HCT116 (cell line): ENCODE results near the gene TAF4. TPM values are rescaled to one million over a fixed set of nuclear protein-coding genes. Genes with fewer than 3 reads are reported as not detected.

ENCODE experiments used
- ATAC-seq: fragments of 200-7000 bp; cut with Tn5 transposase; 2 replicates; pipeline ENCODE4 v1.9.1; 2020; ENCODE audit warnings: mild to moderate bottlenecking, moderate library complexity
- BruUV-seq: library from RNA; stranded (reverse); fragments of 400-500 nt; replicated peaks from 2 replicates; lab custom pipeline; 2021; lab: Mats Ljungman, UMichigan
- CTCF ChIA-PET: fragments of 300-600 bp; sonication (Branson Sonifier 250); formaldehyde crosslinking; loops from one replicate; lab custom pipeline; 2021; ENCODE audit warnings: antibody characterized with exemption; lab: Charles Lee
- POLR2A ChIA-PET: fragments of 300-600, 350-600 bp; sonication (Branson Sonifier 250); formaldehyde crosslinking; loops from one replicate; lab custom pipeline; 2021; ENCODE audit warnings: antibody characterized with exemption; lab: Charles Lee
- RAD21 ChIA-PET, 2 experiments: fragments of 300-600 bp; sonication (Branson Sonifier 250); formaldehyde crosslinking; loops; one replicate each; lab custom pipeline; 2023; ENCODE audit warnings: low total read pairs in 2 of 2; ENCODE audit not compliant: uncharacterized antibody in 2 of 2, unreplicated experiment in 2 of 2, low non-redundant PET in 1 of 2; lab: Charles Lee
- DNase-seq: peaks from one replicate; pipeline ENCODE4 v3.0.0-alpha.2; 2010; ENCODE audit warnings: low read depth, low spot score
- H2AFZ ChIP-seq: fragments of 200-600 bp; shearing (Covaris generic), sonication (generic); 2 replicates; pipeline ENCODE4 v1.6.1; 2017; ENCODE audit warnings: low read depth, mixed run types, mixed read lengths, antibody characterized with exemption, low read length; ENCODE audit not compliant: poor library complexity, severe bottlenecking
- H3K27ac ChIP-seq: 2 replicates; pipeline ENCODE4 v1.5.1; 2012; ENCODE audit warnings: low read depth, low read length
- H3K27me3 ChIP-seq: fragments of 200-600 bp; sonication (generic); 2 replicates; pipeline ENCODE4 v1.6.1; 2016; ENCODE audit warnings: mixed run types, low read length, mixed read lengths; ENCODE audit not compliant: insufficient read depth
- H3K36me3 ChIP-seq, 2 experiments: fragments of 200-500 bp in 1 of 2; fragments of 200-600 bp in 1 of 2; sonication (Bioruptor generic) in 1 of 2; sonication (generic) in 1 of 2; 2 replicates each; pipeline versions ENCODE4 v1.5.1 to v1.6.1; 2014 to 2016; ENCODE audit warnings: low read length in 2 of 2, inconsistent platforms in 1 of 2, mixed read lengths in 1 of 2, mixed run types in 1 of 2; ENCODE audit not compliant: insufficient read depth in 2 of 2, control insufficient read depth in 1 of 2
- H3K4me1 ChIP-seq, 2 experiments: fragments of 200-600 bp in 1 of 2; sonication (generic) in 1 of 2; 2 replicates each; pipeline versions ENCODE4 v1.5.1 to v1.6.1; 2012 to 2017; ENCODE audit warnings: low read length in 2 of 2, inconsistent platforms in 1 of 2, mild to moderate bottlenecking in 1 of 2, mixed read lengths in 1 of 2, mixed run types in 1 of 2, moderate library complexity in 1 of 2; ENCODE audit not compliant: insufficient read depth in 2 of 2, control insufficient read depth in 1 of 2
- H3K4me2 ChIP-seq: fragments of 200-600 bp; sonication (generic); 2 replicates; pipeline ENCODE4 v1.6.1; 2017; ENCODE audit warnings: mixed run types, low read length, mixed read lengths
- H3K4me3 ChIP-seq, 2 experiments: fragments of 200-600 bp in 1 of 2; sonication (generic) in 1 of 2; replicated peaks in 1 of 2; 2 replicates each; pipeline ENCODE4 v1.5.1; 2011 to 2016; ENCODE audit warnings: low read length in 2 of 2, control low read depth in 1 of 2, low read depth in 1 of 2, mild to moderate bottlenecking in 1 of 2, mixed read lengths in 1 of 2, mixed run types in 1 of 2
- H3K79me2 ChIP-seq: fragments of 200-600 bp; sonication (generic); 2 replicates; pipeline ENCODE4 v1.6.1; 2017; ENCODE audit warnings: mild to moderate bottlenecking, mixed run types, low read length, moderate library complexity, mixed read lengths; ENCODE audit not compliant: insufficient read depth
- H3K9ac ChIP-seq: fragments of 200-600 bp; sonication (generic); 2 replicates; pipeline ENCODE4 v1.6.1; 2016; ENCODE audit warnings: low read length, mixed read lengths
- H3K9me2 ChIP-seq: fragments of 200-600 bp; sonication (generic), shearing (Covaris generic); 2 replicates; pipeline ENCODE4 v1.6.1; 2017; ENCODE audit warnings: mixed run types, mild to moderate bottlenecking, moderate library complexity; ENCODE audit not compliant: insufficient read depth
- H3K9me3 ChIP-seq, 2 experiments: fragments of 200-500 bp in 1 of 2; fragments of 200-600 bp in 1 of 2; sonication (Bioruptor generic) in 1 of 2; sonication (generic) in 1 of 2; 2 replicates each; pipeline ENCODE4 v1.6.1; 2014 to 2017; ENCODE audit warnings: low read length in 2 of 2, mixed read lengths in 2 of 2, inconsistent platforms in 1 of 2, low read depth in 1 of 2, mild to moderate bottlenecking in 1 of 2, mixed run types in 1 of 2, moderate library complexity in 1 of 2; ENCODE audit not compliant: control insufficient read depth in 1 of 2, insufficient read depth in 1 of 2
- H4K20me1 ChIP-seq: fragments of 200-600 bp; sonication (generic), shearing (Covaris generic); 2 replicates; pipeline ENCODE4 v1.6.1; 2017; ENCODE audit warnings: mixed run types, mild to moderate bottlenecking, moderate library complexity; ENCODE audit not compliant: insufficient read depth
- CEBPB ChIP-seq: IDR thresholded peaks from 2 replicates; pipeline ENCODE4 v1.6.1; 2012; ENCODE audit warnings: low read depth
- EZH2phosphoT487 ChIP-seq: fragments of 200-600 bp; IDR thresholded peaks from 2 replicates; pipeline ENCODE4 v1.6.1; 2018; ENCODE audit warnings: antibody characterized with exemption, borderline replicate concordance
- SP1 ChIP-seq: IDR thresholded peaks from 2 replicates; pipeline ENCODE4 v1.6.1; 2012; ENCODE audit warnings: low read depth
- YY1 ChIP-seq: IDR thresholded peaks from 2 replicates; pipeline ENCODE4 v1.6.1; 2011; ENCODE audit warnings: low read length, low read depth, moderate library complexity, mild to moderate bottlenecking; ENCODE audit not compliant: insufficient replicate concordance; ENCODE audit errors: extremely low read depth
- intact Hi-C: fragments of 100-400 bp; cut with micrococcal nuclease; formaldehyde crosslinking; loops from 2 replicates; pipeline ENCODE4 v1.10.0; 2022
- total RNA-seq: library from RNA; stranded (reverse); gene quantifications from one replicate; pipeline ENCODE4 v1.2.1, GENCODE V29; 2021; ENCODE audit not compliant: unreplicated experiment
- TF ChIP-seq, protein P1 (sequence below): IDR thresholded peaks from 2 replicates; pipeline ENCODE4 v1.6.1; 2012; ENCODE audit warnings: low read depth
- TF ChIP-seq, protein P2 (sequence below): IDR thresholded peaks from 2 replicates; pipeline ENCODE4 v1.6.1; 2012

The TAF4 gene
- total RNA-seq, 1 experiment from 2014 or later, result 26.8 TPM

DNA sequence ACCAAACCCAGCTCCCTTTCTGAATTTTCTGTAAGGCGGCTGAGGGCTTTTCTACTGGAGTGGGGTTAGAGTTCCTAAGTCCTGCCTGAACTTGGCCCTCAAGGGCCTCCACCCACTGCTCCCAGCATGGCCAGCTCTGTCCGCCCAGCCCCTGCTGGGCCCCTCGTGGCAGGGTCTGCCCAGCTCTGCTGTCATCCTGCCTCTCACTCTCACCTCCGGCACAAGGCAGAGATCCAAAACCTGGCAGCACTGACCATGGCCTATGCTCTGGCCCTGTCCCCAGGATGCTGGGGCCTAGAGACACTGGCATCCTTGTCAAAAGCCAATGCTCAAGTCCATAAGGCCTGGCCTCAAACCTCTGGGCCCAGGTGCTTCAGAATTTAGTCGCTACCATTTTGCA lies 61.1 kb downstream of the TAF4 start:
- no peak overlapping the region for H3K9ac ChIP-seq
- no peak overlapping the region for H3K4me3 ChIP-seq
- no peaks in the 10 kb centered on the region for H3K9me2 ChIP-seq
- RAD21 ChIA-PET, result no interaction called here
- H3K4me2 ChIP-seq, result no peak overlapping the region
- no peaks in the 10 kb centered on the region for H3K9me3 ChIP-seq
- no peak for ATAC-seq
- TF ChIP-seq SP1, result no peak
- TF ChIP-seq YY1, result no peak
- TF ChIP-seq, protein P1, sequence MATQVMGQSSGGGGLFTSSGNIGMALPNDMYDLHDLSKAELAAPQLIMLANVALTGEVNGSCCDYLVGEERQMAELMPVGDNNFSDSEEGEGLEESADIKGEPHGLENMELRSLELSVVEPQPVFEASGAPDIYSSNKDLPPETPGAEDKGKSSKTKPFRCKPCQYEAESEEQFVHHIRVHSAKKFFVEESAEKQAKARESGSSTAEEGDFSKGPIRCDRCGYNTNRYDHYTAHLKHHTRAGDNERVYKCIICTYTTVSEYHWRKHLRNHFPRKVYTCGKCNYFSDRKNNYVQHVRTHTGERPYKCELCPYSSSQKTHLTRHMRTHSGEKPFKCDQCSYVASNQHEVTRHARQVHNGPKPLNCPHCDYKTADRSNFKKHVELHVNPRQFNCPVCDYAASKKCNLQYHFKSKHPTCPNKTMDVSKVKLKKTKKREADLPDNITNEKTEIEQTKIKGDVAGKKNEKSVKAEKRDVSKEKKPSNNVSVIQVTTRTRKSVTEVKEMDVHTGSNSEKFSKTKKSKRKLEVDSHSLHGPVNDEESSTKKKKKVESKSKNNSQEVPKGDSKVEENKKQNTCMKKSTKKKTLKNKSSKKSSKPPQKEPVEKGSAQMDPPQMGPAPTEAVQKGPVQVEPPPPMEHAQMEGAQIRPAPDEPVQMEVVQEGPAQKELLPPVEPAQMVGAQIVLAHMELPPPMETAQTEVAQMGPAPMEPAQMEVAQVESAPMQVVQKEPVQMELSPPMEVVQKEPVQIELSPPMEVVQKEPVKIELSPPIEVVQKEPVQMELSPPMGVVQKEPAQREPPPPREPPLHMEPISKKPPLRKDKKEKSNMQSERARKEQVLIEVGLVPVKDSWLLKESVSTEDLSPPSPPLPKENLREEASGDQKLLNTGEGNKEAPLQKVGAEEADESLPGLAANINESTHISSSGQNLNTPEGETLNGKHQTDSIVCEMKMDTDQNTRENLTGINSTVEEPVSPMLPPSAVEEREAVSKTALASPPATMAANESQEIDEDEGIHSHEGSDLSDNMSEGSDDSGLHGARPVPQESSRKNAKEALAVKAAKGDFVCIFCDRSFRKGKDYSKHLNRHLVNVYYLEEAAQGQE, result no peak
- TF ChIP-seq, protein P2, sequence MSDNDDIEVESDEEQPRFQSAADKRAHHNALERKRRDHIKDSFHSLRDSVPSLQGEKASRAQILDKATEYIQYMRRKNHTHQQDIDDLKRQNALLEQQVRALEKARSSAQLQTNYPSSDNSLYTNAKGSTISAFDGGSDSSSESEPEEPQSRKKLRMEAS, result no peak
- no peak for TF ChIP-seq CEBPB
- no peak for TF ChIP-seq EZH2phosphoT487
- TF ChIP-seq, all 23 proteins: peak for 0
- Histone ChIP-seq H4K20me1 (no peaks in the 10 kb centered on the region), H3K36me3 (peaks cover 43 to 53% of the 10 kb centered on the region in 2 experiments; a peak in 3 of 4 replicates), H3K27me3 (no peaks in the 10 kb centered on the region), H3K79me2 (no peaks in the 10 kb centered on the region), H3K4me1 (no peaks in the 10 kb centered on the region), H2AFZ (no peak overlapping the region), H3K27ac (no peak overlapping the region)
- POLR2A ChIA-PET, result no interaction called here
- no peak for DNase-seq
- intact Hi-C loops, result no loop called here
- CTCF ChIA-PET, result no interaction called here
- BruUV-seq, result no TSS peak
